Cardiac fibroblast (primary cell): ENCODE measurements around the gene ALDH5A1.

ENCODE experiments used
- DNase-seq, 2 donors: peaks; one replicate each; pipeline versions ENCODE4 v3.0.0 to v3.0.0-alpha.2; 2010; ENCODE audit warnings: low read depth in 2 of 2
- H3K4me3 ChIP-seq, 2 donors: replicated peaks in 1 of 2; 1 replicate in 1 of 2; 2 replicates in 1 of 2; pipeline ENCODE4 v1.5.1; 2011; ENCODE audit warnings: low read depth in 2 of 2, low read length in 2 of 2, mild to moderate bottlenecking in 2 of 2, moderate library complexity in 1 of 2
- CTCF ChIP-seq: IDR thresholded peaks from one replicate; pipeline ENCODE4 v1.5.1; 2011; ENCODE audit warnings: low read depth, mild to moderate bottlenecking, low read length, inconsistent platforms

The ALDH5A1 gene

GRCh38 chr6:24469811-24470210 is 25.0 kb upstream of the ALDH5A1 start:
- no peak overlapping the region for H3K4me3 ChIP-seq
- TF ChIP-seq CTCF, result no peak
- no peak for DNase-seq

GRCh38 chr6:24472181-24472580 is 22.6 kb upstream of the ALDH5A1 start:
- no peak for DNase-seq
- H3K4me3 ChIP-seq, result no peak overlapping the region
- no peak for TF ChIP-seq CTCF

- TF ChIP-seq CTCF, result no peak
- DNase-seq, result no peak
- no peak overlapping the region for H3K4me3 ChIP-seq
Observed at GRCh38 chr6:24476631-24477030, 18.1 kb upstream of the ALDH5A1 start.

DNA sequence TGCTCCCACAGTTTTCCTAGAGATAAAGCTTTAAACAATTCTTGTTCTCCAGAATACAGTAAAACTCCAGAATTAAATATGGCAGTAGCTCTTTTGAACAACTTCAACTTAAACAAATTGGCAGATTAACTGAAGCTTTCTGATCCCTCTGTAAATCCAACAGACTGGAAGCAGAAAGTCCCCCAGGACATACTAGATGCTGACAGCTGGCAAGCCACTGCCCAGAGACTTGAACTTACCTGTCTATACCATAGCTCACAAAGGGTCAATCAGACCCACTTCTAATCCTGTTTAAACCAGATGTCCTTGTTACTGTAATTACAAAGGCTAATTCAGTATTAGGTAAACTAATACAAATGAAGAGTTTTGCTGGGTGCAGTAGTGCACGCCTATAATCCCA is 17.7 kb upstream of the ALDH5A1 start:
- no peak for TF ChIP-seq CTCF
- no peak overlapping the region for H3K4me3 ChIP-seq
- DNase-seq, result no peak

DNA sequence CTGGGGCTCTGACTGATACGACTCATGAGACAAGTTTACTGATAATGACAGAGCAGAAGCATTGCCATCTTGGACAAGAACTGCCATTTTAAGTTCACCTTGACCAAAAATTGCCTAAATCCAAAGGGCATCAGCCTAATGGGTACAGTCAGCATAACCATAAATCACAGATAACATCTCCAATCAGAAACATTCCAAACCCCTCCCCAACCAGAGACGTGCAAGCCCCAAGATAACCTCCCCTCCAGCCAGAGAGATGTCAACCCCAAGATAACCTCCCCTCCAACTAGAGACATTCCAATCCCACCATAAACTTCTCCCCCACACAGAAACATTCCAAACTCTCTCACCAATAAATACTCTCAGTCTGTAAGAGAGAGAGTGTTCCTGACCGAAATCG is 15.9 kb upstream of the ALDH5A1 start:
- DNase-seq, result no peak
- TF ChIP-seq CTCF, result no peak

GRCh38 chr6:24480705-24481104 is 14.1 kb upstream of the ALDH5A1 start:
- no peak for TF ChIP-seq CTCF
- no peak for DNase-seq
- H3K4me3 ChIP-seq, result no peak overlapping the region

More for the DNA sequence above, 15.9 kb upstream of the ALDH5A1 start:
- H3K4me3 ChIP-seq, result no peak overlapping the region

- DNase-seq, result peak in 1 of 2 donors; percentile 3
- no peak overlapping the region for H3K4me3 ChIP-seq
- no peak for TF ChIP-seq CTCF
Observed at GRCh38 chr6:24481449-24481848, 13.3 kb upstream of the ALDH5A1 start.
